KMS-11 (cell line): Measurements from ENCODE around the gene CCDC117.

ENCODE experiments used
- H2AFZ ChIP-seq: fragments of 200-600 bp; sonication (generic); 2 replicates; pipeline ENCODE4 v1.6.1; 2016; ENCODE audit warnings: antibody characterized with exemption, mixed run types, low read depth
- H3K27ac ChIP-seq: fragments of 200-600 bp; sonication (generic); 2 replicates; pipeline ENCODE4 v1.6.1; 2016; ENCODE audit warnings: mild to moderate bottlenecking, mixed run types
- H3K27me3 ChIP-seq: fragments of 200-600 bp; sonication (generic); 2 replicates; pipeline ENCODE4 v1.6.1; 2017; ENCODE audit warnings: mild to moderate bottlenecking, low read depth, mixed run types, moderate library complexity; ENCODE audit not compliant: insufficient read depth
- H3K36me3 ChIP-seq: fragments of 200-600 bp; sonication (generic); 2 replicates; pipeline ENCODE4 v1.6.1; 2017; ENCODE audit warnings: mild to moderate bottlenecking, mixed run types; ENCODE audit not compliant: insufficient read depth
- H3K4me1 ChIP-seq: fragments of 200-600 bp; sonication (generic); 2 replicates; pipeline ENCODE4 v1.6.1; 2016; ENCODE audit warnings: mild to moderate bottlenecking, low read depth, mixed run types; ENCODE audit not compliant: poor library complexity, severe bottlenecking
- H3K4me2 ChIP-seq: fragments of 200-600 bp; sonication (generic); 2 replicates; pipeline ENCODE4 v1.7.0; 2016; ENCODE audit warnings: mild to moderate bottlenecking, mixed run types
- H3K4me3 ChIP-seq: fragments of 200-600 bp; sonication (generic); IDR thresholded peaks from 2 replicates; pipeline ENCODE4 v1.6.1; 2017; ENCODE audit warnings: low read depth, low read length, mixed read lengths; ENCODE audit not compliant: insufficient read depth
- H3K79me2 ChIP-seq: fragments of 200-600 bp; sonication (generic); 2 replicates; pipeline ENCODE4 v1.6.1; 2016; ENCODE audit warnings: low read depth, mixed run types; ENCODE audit not compliant: insufficient read depth
- H3K9ac ChIP-seq: fragments of 200-600 bp; sonication (generic); 2 replicates; pipeline ENCODE4 v1.6.1; 2016; ENCODE audit warnings: mild to moderate bottlenecking, mixed run types
- H4K20me1 ChIP-seq: fragments of 200-600 bp; sonication (generic); 2 replicates; pipeline ENCODE4 v1.6.1; 2016; ENCODE audit warnings: mild to moderate bottlenecking, mixed run types; ENCODE audit not compliant: insufficient read depth
- CTCF ChIP-seq: fragments of 200-600 bp; sonication (generic); conservative IDR thresholded peaks from 2 replicates; pipeline ENCODE4 v1.6.1; 2017; ENCODE audit warnings: low read depth, mild to moderate bottlenecking, antibody characterized with exemption, low read length, moderate library complexity, mixed read lengths

CCDC117 gene

GRCh38 chr22:28835630-28836189 is 63.2 kb downstream of the CCDC117 start:
- H3K79me2 ChIP-seq = no peaks in the 10 kb centered on the region
- no peaks in the 10 kb centered on the region for H3K36me3 ChIP-seq
- TF ChIP-seq CTCF = no peak
- no peak overlapping the region for H2AFZ ChIP-seq
- no peak overlapping the region for H3K9ac ChIP-seq
- no peak overlapping the region for H3K4me3 ChIP-seq
- H3K27me3 ChIP-seq = no peaks in the 10 kb centered on the region
- H3K4me1 ChIP-seq = peaks cover 7% of the 10 kb centered on the region
- H4K20me1 ChIP-seq = no peaks in the 10 kb centered on the region
- no peak overlapping the region for H3K27ac ChIP-seq
- H3K4me2 ChIP-seq = no peak overlapping the region

- Histone ChIP-seq H3K4me3 (no peak overlapping the region), H3K4me1 (peaks cover 7% of the 10 kb centered on the region), H3K36me3 (no peaks in the 10 kb centered on the region), H3K27ac (no peak overlapping the region), H3K4me2 (no peak overlapping the region), H3K9ac (no peak overlapping the region), H3K79me2 (no peaks in the 10 kb centered on the region), H2AFZ (no peak overlapping the region), H4K20me1 (no peaks in the 10 kb centered on the region), H3K27me3 (no peaks in the 10 kb centered on the region)
- TF ChIP-seq CTCF = no peak
Measured at GRCh38 chr22:28837640-28838039, 65.1 kb downstream of the CCDC117 start.
